Gastrocnemius medialis (tissue), 4 donors: ENCODE measurements around the gene RARS1. TPM values are rescaled to one million over a fixed set of nuclear protein-coding genes. Genes with fewer than 3 reads are reported as not detected.
A peak's percentile ranks its signal among the peaks of the same experiment; 100 is the strongest.

ENCODE experiments used
- ATAC-seq, 2 donors: fragments of 150-250 bp; one replicate each; pipeline ENCODE4 v1.9.1; 2016
- DNase-seq, 2 donors: peaks; one replicate each; pipeline ENCODE4 v3.0.0-alpha.2; 2019
- H3K27ac ChIP-seq, 4 donors: fragments of 200-600 bp; sonication (generic); 1 replicate in 1 of 4; 2 replicates in 3 of 4; pipeline ENCODE4 v1.5.1; 2016 to 2018; ENCODE audit warnings: mild to moderate bottlenecking in 2 of 4, moderate library complexity in 1 of 4
- H3K27me3 ChIP-seq, 3 donors: fragments of 200-600 bp; sonication (generic) in 2 of 3; 1 replicate in 1 of 3; 2 replicates in 2 of 3; pipeline versions ENCODE4 v1.5.1 to v1.6.0; 2016 to 2019; ENCODE audit warnings: mild to moderate bottlenecking in 1 of 3, moderate library complexity in 1 of 3
- H3K36me3 ChIP-seq, 2 donors: fragments of 200-600 bp; sonication (generic) in 1 of 2; one replicate each; pipeline ENCODE4 v1.5.1; 2017 to 2018
- H3K4me1 ChIP-seq, 2 donors: fragments of 200-600 bp; sonication (generic) in 1 of 2; one replicate each; pipeline ENCODE4 v1.5.1; 2016 to 2017; ENCODE audit warnings: mild to moderate bottlenecking in 2 of 2
- H3K4me3 ChIP-seq, 4 donors: fragments of 200-600 bp; sonication (generic) in 3 of 4; 1 replicate in 1 of 4; 2 replicates in 3 of 4; pipeline ENCODE4 v1.5.1; 2016 to 2019; ENCODE audit warnings: mild to moderate bottlenecking in 2 of 4
- H3K9me3 ChIP-seq, 3 donors: fragments of 200-600 bp; sonication (generic) in 2 of 3; 1 replicate in 1 of 3; 2 replicates in 2 of 3; pipeline ENCODE4 v1.5.1; 2016 to 2019
- POLR2A ChIP-seq, 2 donors: fragments of 450-650 bp; IDR thresholded peaks; one replicate each; pipeline ENCODE4 v1.6.1; 2017; ENCODE audit warnings: antibody characterized with exemption in 2 of 2, mild to moderate bottlenecking in 2 of 2, moderate library complexity in 2 of 2
- in situ Hi-C, 4 donors: fragments of 200-750 bp; cut with MboI; loops; one replicate each; pipeline versions ENCODE4 v1.15.0 to v1.8.0; 2017; ENCODE audit warnings: low sequenced_read_pairs in 4 of 4
- intact Hi-C: fragments of 100-400 bp; cut with DNase I; formaldehyde crosslinking; loops from one replicate; pipeline ENCODE4 v1.15.1; 2023; ENCODE audit warnings: low total_unique reads
- total RNA-seq, 4 donors: library from RNA; depleted of rRNA; stranded (reverse); fragments of >200 nt; gene quantifications; one replicate each; pipeline versions ENCODE4 v1.1.0 to v1.2.3, GENCODE V29; 2016
- TF ChIP-seq, protein P1 (sequence below), 5 experiments: fragments of 450-650 bp in 3 of 5; fragments of 200-600 bp in 2 of 5; sonication (generic) in 2 of 5; IDR thresholded peaks in 4 of 5; conservative IDR thresholded peaks in 1 of 5; 1 replicate in 4 of 5; 2 replicates in 1 of 5; pipeline ENCODE4 v1.5.1; 2016 to 2019; ENCODE audit warnings: antibody characterized with exemption in 5 of 5, mild to moderate bottlenecking in 3 of 5, moderate library complexity in 3 of 5

Gene RARS1
- total RNA-seq = 10 to 100 TPM; 45.9 to 65.5 (median 52.7) TPM

DNA sequence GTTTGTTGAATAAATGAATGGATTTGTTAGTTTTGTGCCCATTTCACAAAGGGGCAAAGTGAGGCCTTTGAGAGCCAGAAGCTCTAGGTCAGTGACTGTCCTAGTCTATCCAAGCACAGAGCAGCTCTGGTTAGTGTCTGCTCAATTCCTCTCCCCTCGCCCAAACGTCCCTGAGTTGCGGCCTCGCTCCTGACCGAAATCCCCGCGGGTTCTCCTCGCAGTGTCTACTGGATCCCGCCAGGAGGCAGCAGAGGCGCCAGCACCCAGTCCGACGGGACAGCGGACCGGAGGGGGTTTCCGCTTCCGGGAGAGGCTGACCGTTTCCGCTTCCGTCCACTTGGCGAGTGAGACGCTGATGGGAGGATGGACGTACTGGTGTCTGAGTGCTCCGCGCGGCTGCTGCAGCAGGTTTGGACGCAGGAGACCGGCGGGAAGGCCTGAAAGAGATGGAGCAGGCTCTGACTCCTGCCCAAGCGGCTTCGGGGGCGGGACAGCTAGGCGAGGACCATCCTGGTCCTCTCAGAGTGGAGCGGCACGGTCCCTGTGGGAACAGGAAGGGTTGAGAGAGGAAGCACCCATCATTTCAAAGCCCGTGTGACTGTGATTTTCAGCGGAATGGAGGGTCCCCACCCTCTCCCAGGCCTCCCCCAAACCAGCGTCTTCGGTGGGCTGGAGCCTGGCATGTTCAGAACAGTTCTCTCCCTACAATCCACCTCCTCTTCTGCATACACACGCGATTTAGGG lies at the start of gene RARS1:
TSS of gene RARS1 (plus strand) at position 336 of the 744 bp plus-strand sequence. CDS start at position 364, 28 bp downstream.
- Histone ChIP-seq H3K4me3 (peak within 1 kb of the TSS; percentile 70 to 97 (median 91)), H3K9me3 (no peaks in the 10 kb centered on the region), H3K36me3 (peaks cover 4 to 32% of the 10 kb centered on the region in 2 donors), H3K27me3 (no peaks in the 10 kb centered on the region), H3K4me1 (peaks cover 8 to 10% of the 10 kb centered on the region in 2 donors), H3K27ac (peak within 1 kb of the TSS; percentile 69 to 77 (median 71))
- in situ Hi-C loops (no loop called here), intact Hi-C loops (loop anchor here (1.0 to 10.0 kb wide), 2 partner anchors 93 to 1098 kb away; partner anchors contain the start of genes PANK3 and SPDL1)
- peak; percentile 54 to 76 for TF ChIP-seq POLR2A (IDR thresholded peaks at IDR 0.05)
- TF ChIP-seq, protein P1, sequence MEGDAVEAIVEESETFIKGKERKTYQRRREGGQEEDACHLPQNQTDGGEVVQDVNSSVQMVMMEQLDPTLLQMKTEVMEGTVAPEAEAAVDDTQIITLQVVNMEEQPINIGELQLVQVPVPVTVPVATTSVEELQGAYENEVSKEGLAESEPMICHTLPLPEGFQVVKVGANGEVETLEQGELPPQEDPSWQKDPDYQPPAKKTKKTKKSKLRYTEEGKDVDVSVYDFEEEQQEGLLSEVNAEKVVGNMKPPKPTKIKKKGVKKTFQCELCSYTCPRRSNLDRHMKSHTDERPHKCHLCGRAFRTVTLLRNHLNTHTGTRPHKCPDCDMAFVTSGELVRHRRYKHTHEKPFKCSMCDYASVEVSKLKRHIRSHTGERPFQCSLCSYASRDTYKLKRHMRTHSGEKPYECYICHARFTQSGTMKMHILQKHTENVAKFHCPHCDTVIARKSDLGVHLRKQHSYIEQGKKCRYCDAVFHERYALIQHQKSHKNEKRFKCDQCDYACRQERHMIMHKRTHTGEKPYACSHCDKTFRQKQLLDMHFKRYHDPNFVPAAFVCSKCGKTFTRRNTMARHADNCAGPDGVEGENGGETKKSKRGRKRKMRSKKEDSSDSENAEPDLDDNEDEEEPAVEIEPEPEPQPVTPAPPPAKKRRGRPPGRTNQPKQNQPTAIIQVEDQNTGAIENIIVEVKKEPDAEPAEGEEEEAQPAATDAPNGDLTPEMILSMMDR (IDR thresholded peaks at IDR 0.05 in 4 of 5, conservative IDR thresholded peaks at IDR 0.05 in 1 of 5) = peak; percentile 81 to 95 (median 91)
- ATAC-seq = peak; percentile 98 to 99
- DNase-seq = peak; percentile 84 to 88

- no peaks in the 10 kb centered on the region for H3K9me3 ChIP-seq
- intact Hi-C loops (no loop called here), in situ Hi-C loops (no loop called here)
- H3K4me3 ChIP-seq = no peak overlapping the region
- ATAC-seq (no peak), DNase-seq (no peak)
- H3K4me1 ChIP-seq = no peaks in the 10 kb centered on the region
- H3K27me3 ChIP-seq = no peaks in the 10 kb centered on the region
- no peak for TF ChIP-seq POLR2A (IDR thresholded peaks at IDR 0.05)
- TF ChIP-seq, protein P1 (IDR thresholded peaks at IDR 0.05 in 4 of 5, conservative IDR thresholded peaks at IDR 0.05 in 1 of 5) = no peak
- no peaks in the 10 kb centered on the region for H3K36me3 ChIP-seq
- no peak overlapping the region for H3K27ac ChIP-seq
Measured at GRCh38 chr5:168438349-168438748, 47.9 kb upstream of the RARS1 start.

GRCh38 chr5:168443533-168443932 lies 42.7 kb upstream of the RARS1 start:
- no peak for ATAC-seq
- in situ Hi-C loops (no loop called here), intact Hi-C loops (no loop called here)
- no peak overlapping the region for H3K4me3 ChIP-seq
- DNase-seq = no peak
- no peak overlapping the region for H3K27ac ChIP-seq
- H3K27me3 ChIP-seq = no peaks in the 10 kb centered on the region
- H3K9me3 ChIP-seq = no peaks in the 10 kb centered on the region
- no peaks in the 10 kb centered on the region for H3K36me3 ChIP-seq
- H3K4me1 ChIP-seq = no peaks in the 10 kb centered on the region
- TF ChIP-seq POLR2A (IDR thresholded peaks at IDR 0.05) = no peak
- TF ChIP-seq, protein P1 (IDR thresholded peaks at IDR 0.05 in 4 of 5, conservative IDR thresholded peaks at IDR 0.05 in 1 of 5) = no peak

DNA sequence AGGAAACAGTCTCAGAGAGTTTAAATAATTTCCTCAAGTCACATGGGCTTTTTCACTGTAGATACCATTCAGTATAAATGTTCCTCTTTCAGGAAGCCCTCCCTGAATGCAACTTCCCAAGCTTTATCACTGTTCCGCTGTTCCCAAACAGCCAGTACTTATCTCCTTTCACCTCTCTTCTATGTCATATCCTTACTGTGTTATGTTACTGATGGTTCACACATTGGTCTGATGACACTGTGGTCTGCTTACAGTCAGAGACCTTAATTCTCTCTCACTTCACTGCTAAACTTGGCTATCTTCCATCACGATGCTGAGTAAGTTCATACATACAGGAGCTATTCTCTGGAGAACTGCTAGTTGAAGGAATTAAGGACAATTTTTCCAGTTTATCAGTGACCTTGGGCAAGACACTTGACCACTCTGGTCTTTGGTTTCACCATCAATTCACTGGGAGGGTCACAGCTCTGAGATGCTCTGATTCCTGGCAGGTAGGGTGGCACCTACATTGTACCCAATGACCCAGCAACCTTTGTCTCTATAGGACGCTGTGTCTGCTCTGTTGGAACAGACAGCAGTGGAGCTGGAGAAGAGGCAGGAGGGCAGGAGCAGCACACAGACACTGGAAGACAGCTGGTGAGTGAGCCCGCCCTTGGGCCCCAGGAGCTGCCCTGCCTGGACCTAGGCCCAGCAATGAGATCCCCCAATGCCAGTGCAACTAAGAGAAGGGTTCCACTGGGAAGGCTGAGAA lies 42.1 kb upstream of the RARS1 start:
- H3K4me1 ChIP-seq = no peaks in the 10 kb centered on the region
- TF ChIP-seq, protein P1 (IDR thresholded peaks at IDR 0.05 in 4 of 5, conservative IDR thresholded peaks at IDR 0.05 in 1 of 5) = no peak
- no peak for TF ChIP-seq POLR2A (IDR thresholded peaks at IDR 0.05)
- DNase-seq (no peak), ATAC-seq (no peak)
- intact Hi-C loops (no loop called here), in situ Hi-C loops (no loop called here)
- H3K27me3 ChIP-seq = no peaks in the 10 kb centered on the region
- H3K9me3 ChIP-seq = no peaks in the 10 kb centered on the region
- no peaks in the 10 kb centered on the region for H3K36me3 ChIP-seq
- H3K27ac ChIP-seq = no peak overlapping the region
- no peak overlapping the region for H3K4me3 ChIP-seq
